HCT116 (cell line): ENCODE results near the gene SLCO2A1. TPM values are rescaled to one million over a fixed set of nuclear protein-coding genes. Genes with fewer than 3 reads are reported as not detected.

Source experiments
- ATAC-seq: fragments of 200-7000 bp; cut with Tn5 transposase; 2 replicates; pipeline ENCODE4 v1.9.1; 2020; ENCODE audit warnings: mild to moderate bottlenecking, moderate library complexity
- BruUV-seq: library from RNA; stranded (reverse); fragments of 400-500 nt; replicated peaks from 2 replicates; lab custom pipeline; 2021; lab: Mats Ljungman, UMichigan
- CTCF ChIA-PET: fragments of 300-600 bp; sonication (Branson Sonifier 250); formaldehyde crosslinking; loops from one replicate; lab custom pipeline; 2021; ENCODE audit warnings: antibody characterized with exemption; lab: Charles Lee
- POLR2A ChIA-PET: fragments of 300-600, 350-600 bp; sonication (Branson Sonifier 250); formaldehyde crosslinking; loops from one replicate; lab custom pipeline; 2021; ENCODE audit warnings: antibody characterized with exemption; lab: Charles Lee
- RAD21 ChIA-PET, 2 experiments: fragments of 300-600 bp; sonication (Branson Sonifier 250); formaldehyde crosslinking; loops; one replicate each; lab custom pipeline; 2023; ENCODE audit warnings: low total read pairs in 2 of 2; ENCODE audit not compliant: uncharacterized antibody in 2 of 2, unreplicated experiment in 2 of 2, low non-redundant PET in 1 of 2; lab: Charles Lee
- DNase-seq: peaks from one replicate; pipeline ENCODE4 v3.0.0-alpha.2; 2010; ENCODE audit warnings: low read depth, low spot score
- H2AFZ ChIP-seq: fragments of 200-600 bp; shearing (Covaris generic), sonication (generic); 2 replicates; pipeline ENCODE4 v1.6.1; 2017; ENCODE audit warnings: low read depth, mixed run types, mixed read lengths, antibody characterized with exemption, low read length; ENCODE audit not compliant: poor library complexity, severe bottlenecking
- H3K27ac ChIP-seq: 2 replicates; pipeline ENCODE4 v1.5.1; 2012; ENCODE audit warnings: low read depth, low read length
- H3K27me3 ChIP-seq: fragments of 200-600 bp; sonication (generic); 2 replicates; pipeline ENCODE4 v1.6.1; 2016; ENCODE audit warnings: mixed run types, low read length, mixed read lengths; ENCODE audit not compliant: insufficient read depth
- H3K36me3 ChIP-seq, 2 experiments: fragments of 200-500 bp in 1 of 2; fragments of 200-600 bp in 1 of 2; sonication (Bioruptor generic) in 1 of 2; sonication (generic) in 1 of 2; 2 replicates each; pipeline versions ENCODE4 v1.5.1 to v1.6.1; 2014 to 2016; ENCODE audit warnings: low read length in 2 of 2, inconsistent platforms in 1 of 2, mixed read lengths in 1 of 2, mixed run types in 1 of 2; ENCODE audit not compliant: insufficient read depth in 2 of 2, control insufficient read depth in 1 of 2
- H3K4me1 ChIP-seq, 2 experiments: fragments of 200-600 bp in 1 of 2; sonication (generic) in 1 of 2; 2 replicates each; pipeline versions ENCODE4 v1.5.1 to v1.6.1; 2012 to 2017; ENCODE audit warnings: low read length in 2 of 2, inconsistent platforms in 1 of 2, mild to moderate bottlenecking in 1 of 2, mixed read lengths in 1 of 2, mixed run types in 1 of 2, moderate library complexity in 1 of 2; ENCODE audit not compliant: insufficient read depth in 2 of 2, control insufficient read depth in 1 of 2
- H3K4me2 ChIP-seq: fragments of 200-600 bp; sonication (generic); 2 replicates; pipeline ENCODE4 v1.6.1; 2017; ENCODE audit warnings: mixed run types, low read length, mixed read lengths
- H3K4me3 ChIP-seq, 2 experiments: fragments of 200-600 bp in 1 of 2; sonication (generic) in 1 of 2; replicated peaks in 1 of 2; 2 replicates each; pipeline ENCODE4 v1.5.1; 2011 to 2016; ENCODE audit warnings: low read length in 2 of 2, control low read depth in 1 of 2, low read depth in 1 of 2, mild to moderate bottlenecking in 1 of 2, mixed read lengths in 1 of 2, mixed run types in 1 of 2
- H3K79me2 ChIP-seq: fragments of 200-600 bp; sonication (generic); 2 replicates; pipeline ENCODE4 v1.6.1; 2017; ENCODE audit warnings: mild to moderate bottlenecking, mixed run types, low read length, moderate library complexity, mixed read lengths; ENCODE audit not compliant: insufficient read depth
- H3K9ac ChIP-seq: fragments of 200-600 bp; sonication (generic); 2 replicates; pipeline ENCODE4 v1.6.1; 2016; ENCODE audit warnings: low read length, mixed read lengths
- H3K9me2 ChIP-seq: fragments of 200-600 bp; sonication (generic), shearing (Covaris generic); 2 replicates; pipeline ENCODE4 v1.6.1; 2017; ENCODE audit warnings: mixed run types, mild to moderate bottlenecking, moderate library complexity; ENCODE audit not compliant: insufficient read depth
- H3K9me3 ChIP-seq, 2 experiments: fragments of 200-500 bp in 1 of 2; fragments of 200-600 bp in 1 of 2; sonication (Bioruptor generic) in 1 of 2; sonication (generic) in 1 of 2; 2 replicates each; pipeline ENCODE4 v1.6.1; 2014 to 2017; ENCODE audit warnings: low read length in 2 of 2, mixed read lengths in 2 of 2, inconsistent platforms in 1 of 2, low read depth in 1 of 2, mild to moderate bottlenecking in 1 of 2, mixed run types in 1 of 2, moderate library complexity in 1 of 2; ENCODE audit not compliant: control insufficient read depth in 1 of 2, insufficient read depth in 1 of 2
- H4K20me1 ChIP-seq: fragments of 200-600 bp; sonication (generic), shearing (Covaris generic); 2 replicates; pipeline ENCODE4 v1.6.1; 2017; ENCODE audit warnings: mixed run types, mild to moderate bottlenecking, moderate library complexity; ENCODE audit not compliant: insufficient read depth
- CBX3 ChIP-seq: IDR thresholded peaks from 2 replicates; pipeline ENCODE4 v1.6.1; 2012; ENCODE audit warnings: low read depth
- CEBPB ChIP-seq: IDR thresholded peaks from 2 replicates; pipeline ENCODE4 v1.6.1; 2012; ENCODE audit warnings: low read depth
- EGR1 ChIP-seq: IDR thresholded peaks from 2 replicates; pipeline ENCODE4 v1.6.1; 2012; ENCODE audit warnings: low read depth
- ELF1 ChIP-seq: IDR thresholded peaks from 2 replicates; pipeline ENCODE4 v1.6.1; 2012; ENCODE audit warnings: low read depth, borderline replicate concordance
- JUND ChIP-seq: IDR thresholded peaks from 2 replicates; pipeline ENCODE4 v1.6.1; 2012
- POLR2A ChIP-seq: IDR thresholded peaks from 2 replicates; pipeline ENCODE4 v1.7.0; 2011; ENCODE audit warnings: borderline replicate concordance; ENCODE audit not compliant: insufficient read depth, insufficient read length; ENCODE audit errors: extremely low read depth
- POLR2AphosphoS5 ChIP-seq: IDR thresholded peaks from 2 replicates; pipeline ENCODE4 v1.6.1; 2011; ENCODE audit warnings: mild to moderate bottlenecking, low read depth, low read length, moderate library complexity
- RAD21 ChIP-seq: IDR thresholded peaks from 2 replicates; pipeline ENCODE4 v1.6.1; 2012; ENCODE audit warnings: low read depth, mild to moderate bottlenecking
- SIN3A ChIP-seq: IDR thresholded peaks from 2 replicates; pipeline ENCODE4 v1.6.1; 2012; ENCODE audit warnings: low read depth
- SP1 ChIP-seq: IDR thresholded peaks from 2 replicates; pipeline ENCODE4 v1.6.1; 2012; ENCODE audit warnings: low read depth
- TCF7L2 ChIP-seq: IDR thresholded peaks from 2 replicates; pipeline ENCODE4 v1.7.0; 2011; ENCODE audit warnings: borderline replicate concordance, inconsistent platforms; ENCODE audit not compliant: insufficient read depth, insufficient read length; ENCODE audit errors: extremely low read depth
- ZFX ChIP-seq: fragments of 450-650 bp; IDR thresholded peaks from 2 replicates; pipeline ENCODE4 v1.6.1; 2017
- ZNF274 ChIP-seq: fragments of 200-500 bp; sonication (Bioruptor generic); IDR thresholded peaks from 2 replicates; pipeline ENCODE4 v1.6.1; 2014; ENCODE audit warnings: mild to moderate bottlenecking, low read depth, low read length, inconsistent platforms
- intact Hi-C: fragments of 100-400 bp; cut with micrococcal nuclease; formaldehyde crosslinking; loops from 2 replicates; pipeline ENCODE4 v1.10.0; 2022
- total RNA-seq: library from RNA; stranded (reverse); gene quantifications from one replicate; pipeline ENCODE4 v1.2.1, GENCODE V29; 2021; ENCODE audit not compliant: unreplicated experiment
- TF ChIP-seq, protein P1 (sequence below): IDR thresholded peaks from 2 replicates; pipeline ENCODE4 v1.6.1; 2012
- TF ChIP-seq, protein P2 (sequence below): IDR thresholded peaks from 2 replicates; pipeline ENCODE4 v1.6.1; 2012; ENCODE audit warnings: low read depth

The SLCO2A1 gene
- total RNA-seq, 1 experiment from 2014 or later, result 0.52 TPM

DNA sequence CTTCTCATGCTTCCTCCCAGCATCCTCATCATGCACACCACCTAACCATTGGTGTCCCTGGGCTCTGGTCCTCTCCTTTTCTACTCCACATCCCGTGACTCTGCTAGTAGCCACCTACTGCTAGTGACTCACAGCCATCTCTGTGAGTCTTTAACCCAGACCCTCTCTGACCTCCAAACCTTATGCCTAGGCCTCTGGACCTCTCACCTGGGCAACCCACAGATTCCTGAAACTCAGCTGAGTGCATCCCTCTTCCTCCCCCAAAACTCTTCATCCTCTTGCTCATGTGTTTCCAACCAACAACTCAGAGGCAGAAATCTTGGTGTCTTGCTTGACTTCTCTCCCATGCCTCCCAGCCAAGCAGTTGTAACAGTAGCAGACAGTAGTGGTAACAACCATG, 20.0 kb upstream of the SLCO2A1 start:
- H4K20me1 ChIP-seq, result no peaks in the 10 kb centered on the region
- H3K27ac ChIP-seq, result no peak overlapping the region
- H3K9me3 ChIP-seq, result no peaks in the 10 kb centered on the region
- no peaks in the 10 kb centered on the region for H3K79me2 ChIP-seq
- DNase-seq (no peak), ATAC-seq (no peak)
- H2AFZ ChIP-seq, result no peak overlapping the region
- intact Hi-C loops, result no loop called here
- no peaks in the 10 kb centered on the region for H3K4me1 ChIP-seq
- H3K4me3 ChIP-seq, result no peak overlapping the region
- CTCF ChIA-PET, result no interaction called here
- H3K4me2 ChIP-seq, result no peak overlapping the region
- H3K27me3 ChIP-seq, result no peaks in the 10 kb centered on the region
- no peaks in the 10 kb centered on the region for H3K9me2 ChIP-seq
- POLR2A ChIA-PET, result interaction anchor here (0.7 kb wide), 1 partner anchor 15 kb away, joined by 5 read pairs; no protein-coding TSS in a partner anchor
- H3K9ac ChIP-seq, result no peak overlapping the region
- RAD21 ChIA-PET, result no interaction called here
- no TSS peak for BruUV-seq
- no peaks in the 10 kb centered on the region for H3K36me3 ChIP-seq
- TF ChIP-seq EGR1 (no peak), SIN3A (no peak), POLR2A (no peak), ELF1 (no peak), CBX3 (no peak), TCF7L2 (no peak)
- TF ChIP-seq, protein P1, sequence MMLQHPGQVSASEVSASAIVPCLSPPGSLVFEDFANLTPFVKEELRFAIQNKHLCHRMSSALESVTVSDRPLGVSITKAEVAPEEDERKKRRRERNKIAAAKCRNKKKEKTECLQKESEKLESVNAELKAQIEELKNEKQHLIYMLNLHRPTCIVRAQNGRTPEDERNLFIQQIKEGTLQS, result no peak

GRCh38 chr3:134048278-134048996, 18.7 kb upstream of the SLCO2A1 start:
- Histone ChIP-seq H3K9me3 (no peaks in the 10 kb centered on the region), H4K20me1 (no peaks in the 10 kb centered on the region), H3K4me1 (no peaks in the 10 kb centered on the region), H3K36me3 (no peaks in the 10 kb centered on the region), H3K4me3 (no peak overlapping the region), H3K27me3 (no peaks in the 10 kb centered on the region), H3K9me2 (no peaks in the 10 kb centered on the region), H3K79me2 (no peaks in the 10 kb centered on the region), H3K9ac (no peak overlapping the region), H3K27ac (no peak overlapping the region), H2AFZ (no peak overlapping the region), H3K4me2 (no peak overlapping the region)
- TF ChIP-seq POLR2AphosphoS5 (no peak), EGR1 (no peak), CEBPB (no peak), JUND (no peak), POLR2A (no peak), RAD21 (no peak), SP1 (no peak), ZFX (no peak), SIN3A (no peak), ZNF274 (no peak)
- TF ChIP-seq, protein P2, sequence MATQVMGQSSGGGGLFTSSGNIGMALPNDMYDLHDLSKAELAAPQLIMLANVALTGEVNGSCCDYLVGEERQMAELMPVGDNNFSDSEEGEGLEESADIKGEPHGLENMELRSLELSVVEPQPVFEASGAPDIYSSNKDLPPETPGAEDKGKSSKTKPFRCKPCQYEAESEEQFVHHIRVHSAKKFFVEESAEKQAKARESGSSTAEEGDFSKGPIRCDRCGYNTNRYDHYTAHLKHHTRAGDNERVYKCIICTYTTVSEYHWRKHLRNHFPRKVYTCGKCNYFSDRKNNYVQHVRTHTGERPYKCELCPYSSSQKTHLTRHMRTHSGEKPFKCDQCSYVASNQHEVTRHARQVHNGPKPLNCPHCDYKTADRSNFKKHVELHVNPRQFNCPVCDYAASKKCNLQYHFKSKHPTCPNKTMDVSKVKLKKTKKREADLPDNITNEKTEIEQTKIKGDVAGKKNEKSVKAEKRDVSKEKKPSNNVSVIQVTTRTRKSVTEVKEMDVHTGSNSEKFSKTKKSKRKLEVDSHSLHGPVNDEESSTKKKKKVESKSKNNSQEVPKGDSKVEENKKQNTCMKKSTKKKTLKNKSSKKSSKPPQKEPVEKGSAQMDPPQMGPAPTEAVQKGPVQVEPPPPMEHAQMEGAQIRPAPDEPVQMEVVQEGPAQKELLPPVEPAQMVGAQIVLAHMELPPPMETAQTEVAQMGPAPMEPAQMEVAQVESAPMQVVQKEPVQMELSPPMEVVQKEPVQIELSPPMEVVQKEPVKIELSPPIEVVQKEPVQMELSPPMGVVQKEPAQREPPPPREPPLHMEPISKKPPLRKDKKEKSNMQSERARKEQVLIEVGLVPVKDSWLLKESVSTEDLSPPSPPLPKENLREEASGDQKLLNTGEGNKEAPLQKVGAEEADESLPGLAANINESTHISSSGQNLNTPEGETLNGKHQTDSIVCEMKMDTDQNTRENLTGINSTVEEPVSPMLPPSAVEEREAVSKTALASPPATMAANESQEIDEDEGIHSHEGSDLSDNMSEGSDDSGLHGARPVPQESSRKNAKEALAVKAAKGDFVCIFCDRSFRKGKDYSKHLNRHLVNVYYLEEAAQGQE, result no peak
- no TSS peak for BruUV-seq
- ChIA-PET CTCF (no interaction called here), POLR2A (no interaction called here), RAD21 (no interaction called here)
- intact Hi-C loops, result no loop called here
- ATAC-seq, result no peak
- DNase-seq, result no peak
